ENCODE measurements around the gene ABCC3.
"Not testable (repeated sequence)": the region's sequence is repeated elsewhere in the genome, so short reads cannot be mapped to it uniquely, and the experiment has no call there.

ABCC3 gene

GRCh38 chr17:50672071-50672470, 37.4 kb downstream of the ABCC3 start:
- DNase-seq, result no peak

GRCh38 chr17:50672831-50673551, 38.3 kb downstream of the ABCC3 start:
- no peak for DNase-seq

- no peak for DNase-seq
Measured at GRCh38 chr17:50675190-50675589, 40.5 kb downstream of the ABCC3 start.

- DNase-seq, result no peak
Measured at GRCh38 chr17:50675627-50676026, 40.9 kb downstream of the ABCC3 start.

GRCh38 chr17:50676065-50676975, 41.6 kb downstream of the ABCC3 start:
- no peak for DNase-seq

GRCh38 chr17:50677851-50678375, 43.2 kb downstream of the ABCC3 start:
- DNase-seq, result no peak

- no peak for DNase-seq
Measured at GRCh38 chr17:50679008-50679544, 44.4 kb downstream of the ABCC3 start.

- DNase-seq, result no peak
Measured at GRCh38 chr17:50680126-50680525, 45.4 kb downstream of the ABCC3 start.

GRCh38 chr17:50680543-50681262, 46.0 kb downstream of the ABCC3 start:
- DNase-seq, result not testable (repeated sequence)

- no peak for DNase-seq
Measured at GRCh38 chr17:50681263-50682200, 46.9 kb downstream of the ABCC3 start.

- no peak for DNase-seq
Measured at GRCh38 chr17:50682441-50682840, 47.8 kb downstream of the ABCC3 start.

- DNase-seq, result no peak
Measured at GRCh38 chr17:50682938-50683337, 48.3 kb downstream of the ABCC3 start.

- no peak for DNase-seq
Measured at GRCh38 chr17:50683434-50684287, 49.0 kb downstream of the ABCC3 start.

GRCh38 chr17:50684288-50684611, 49.6 kb downstream of the ABCC3 start:
- DNase-seq, result no peak

GRCh38 chr17:50684612-50685333, 50.1 kb downstream of the ABCC3 start:
- no peak for DNase-seq

GRCh38 chr17:50685334-50685665, 50.6 kb downstream of the ABCC3 start:
- DNase-seq, result no peak

GRCh38 chr17:50685691-50686493, 51.2 kb downstream of the ABCC3 start:
- DNase-seq, result no peak

GRCh38 chr17:50686494-50687199, 52.0 kb downstream of the ABCC3 start:
- DNase-seq, result no peak
